ENCODE data around the gene OXT. TPM values are rescaled to one million over a fixed set of nuclear protein-coding genes. Genes with fewer than 3 reads are reported as not detected.

OXT gene
- total and polyA plus RNA-seq, 2 of the 13 experiments (the other 11 are each of a cell fraction or from before 2014, with no cell fraction given), result not detected

DNA sequence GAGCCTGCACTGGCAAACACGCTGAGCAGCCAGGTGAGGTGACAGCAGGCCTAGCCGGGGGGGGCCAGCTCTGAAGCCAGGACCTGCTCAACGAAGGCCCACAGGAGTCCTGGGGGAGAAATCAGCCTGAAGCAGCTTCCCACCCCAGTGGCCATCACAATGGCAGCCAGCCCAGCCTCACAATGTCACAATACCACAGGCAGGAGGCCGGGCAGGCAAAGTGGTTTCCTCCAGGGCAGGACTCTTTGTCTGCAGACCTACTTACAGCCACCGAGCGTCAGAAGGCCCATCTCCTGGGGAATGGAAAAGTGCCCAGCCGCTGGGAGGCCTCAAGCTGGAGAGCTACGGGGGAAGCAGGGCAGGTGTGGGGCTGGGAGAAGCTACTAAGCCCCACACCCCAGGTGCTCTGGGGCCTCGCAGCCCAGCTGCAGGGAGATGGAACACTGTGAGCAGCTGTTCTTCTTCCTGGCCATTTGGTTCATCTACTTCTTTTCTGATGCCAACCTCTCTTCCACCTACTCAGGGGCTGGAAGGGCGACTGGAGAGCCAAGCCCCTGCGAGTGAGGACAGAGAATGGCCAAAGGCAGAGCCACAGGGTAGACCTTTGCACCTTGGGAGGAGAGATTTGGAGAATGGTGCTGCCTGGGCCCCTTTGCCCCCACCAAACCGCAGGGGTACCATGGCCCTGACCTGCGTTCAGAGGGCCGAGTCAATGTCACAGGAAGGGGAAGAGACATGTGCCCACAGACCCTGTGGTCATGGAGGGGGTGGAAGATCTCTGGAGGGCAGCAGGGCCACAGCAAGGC is 35.4 kb downstream of the OXT start (continued):
- TF ChIP-seq, protein P1, sequence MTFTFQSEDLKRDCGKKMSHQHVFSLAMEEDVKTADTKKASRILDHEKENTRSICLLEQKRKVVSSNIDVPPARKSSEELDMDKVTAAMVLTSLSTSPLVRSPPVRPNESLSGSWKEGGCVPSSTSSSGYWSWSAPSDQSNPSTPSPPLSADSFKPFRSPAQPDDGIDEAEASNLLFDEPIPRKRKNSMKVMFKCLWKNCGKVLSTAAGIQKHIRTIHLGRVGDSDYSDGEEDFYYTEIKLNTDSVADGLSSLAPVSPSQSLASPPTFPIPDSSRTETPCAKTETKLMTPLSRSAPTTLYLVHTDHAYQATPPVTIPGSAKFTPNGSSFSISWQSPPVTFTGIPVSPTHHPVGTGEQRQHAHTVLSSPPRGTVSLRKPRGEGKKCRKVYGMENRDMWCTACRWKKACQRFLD (CRISPR knock-in tag; IDR thresholded peaks at IDR 0.05; ENCODE audit: borderline replicate concordance), result no peak
- TF ChIP-seq, protein P2, sequence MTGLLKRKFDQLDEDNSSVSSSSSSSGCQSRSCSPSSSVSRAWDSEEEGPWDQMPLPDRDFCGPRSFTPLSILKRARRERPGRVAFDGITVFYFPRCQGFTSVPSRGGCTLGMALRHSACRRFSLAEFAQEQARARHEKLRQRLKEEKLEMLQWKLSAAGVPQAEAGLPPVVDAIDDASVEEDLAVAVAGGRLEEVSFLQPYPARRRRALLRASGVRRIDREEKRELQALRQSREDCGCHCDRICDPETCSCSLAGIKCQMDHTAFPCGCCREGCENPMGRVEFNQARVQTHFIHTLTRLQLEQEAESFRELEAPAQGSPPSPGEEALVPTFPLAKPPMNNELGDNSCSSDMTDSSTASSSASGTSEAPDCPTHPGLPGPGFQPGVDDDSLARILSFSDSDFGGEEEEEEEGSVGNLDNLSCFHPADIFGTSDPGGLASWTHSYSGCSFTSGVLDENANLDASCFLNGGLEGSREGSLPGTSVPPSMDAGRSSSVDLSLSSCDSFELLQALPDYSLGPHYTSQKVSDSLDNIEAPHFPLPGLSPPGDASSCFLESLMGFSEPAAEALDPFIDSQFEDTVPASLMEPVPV (CRISPR knock-in tag; IDR thresholded peaks at IDR 0.05), result no peak
- peak; percentile 57 for TF ChIP-seq ZFX (CRISPR knock-in tag; IDR thresholded peaks at IDR 0.05; ENCODE audit: low read depth)
- no peak for TF ChIP-seq NFRKB (IDR thresholded peaks at IDR 0.05)
- TF ChIP-seq ZNF382 (CRISPR knock-in tag; IDR thresholded peaks at IDR 0.05; ENCODE audit: borderline replicate concordance), result no peak
- TF ChIP-seq CEBPG (CRISPR knock-in tag; IDR thresholded peaks at IDR 0.05), result peak; percentile 61; the same call in 1 of the 2 replicates
- TF ChIP-seq MED8 (CRISPR knock-in tag; IDR thresholded peaks at IDR 0.05; ENCODE audit: insufficient replicate concordance), result peak; percentile 90
- TF ChIP-seq, protein P3, sequence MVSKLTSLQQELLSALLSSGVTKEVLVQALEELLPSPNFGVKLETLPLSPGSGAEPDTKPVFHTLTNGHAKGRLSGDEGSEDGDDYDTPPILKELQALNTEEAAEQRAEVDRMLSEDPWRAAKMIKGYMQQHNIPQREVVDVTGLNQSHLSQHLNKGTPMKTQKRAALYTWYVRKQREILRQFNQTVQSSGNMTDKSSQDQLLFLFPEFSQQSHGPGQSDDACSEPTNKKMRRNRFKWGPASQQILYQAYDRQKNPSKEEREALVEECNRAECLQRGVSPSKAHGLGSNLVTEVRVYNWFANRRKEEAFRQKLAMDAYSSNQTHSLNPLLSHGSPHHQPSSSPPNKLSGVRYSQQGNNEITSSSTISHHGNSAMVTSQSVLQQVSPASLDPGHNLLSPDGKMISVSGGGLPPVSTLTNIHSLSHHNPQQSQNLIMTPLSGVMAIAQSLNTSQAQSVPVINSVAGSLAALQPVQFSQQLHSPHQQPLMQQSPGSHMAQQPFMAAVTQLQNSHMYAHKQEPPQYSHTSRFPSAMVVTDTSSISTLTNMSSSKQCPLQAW (CRISPR knock-in tag; IDR thresholded peaks at IDR 0.05), result peak; percentile 82
- peak; percentile 92 for TF ChIP-seq RARA (CRISPR knock-in tag; IDR thresholded peaks at IDR 0.05)
- no peak for TF ChIP-seq TRIM24 (CRISPR knock-in tag; IDR thresholded peaks at IDR 0.05)
- TF ChIP-seq SAFB2 (CRISPR knock-in tag; IDR thresholded peaks at IDR 0.05; ENCODE audit: borderline replicate concordance, low read depth), result 0 out of 2 replicates have a peak, but pooled peaks have one; percentile 59
- TF ChIP-seq, protein P4, sequence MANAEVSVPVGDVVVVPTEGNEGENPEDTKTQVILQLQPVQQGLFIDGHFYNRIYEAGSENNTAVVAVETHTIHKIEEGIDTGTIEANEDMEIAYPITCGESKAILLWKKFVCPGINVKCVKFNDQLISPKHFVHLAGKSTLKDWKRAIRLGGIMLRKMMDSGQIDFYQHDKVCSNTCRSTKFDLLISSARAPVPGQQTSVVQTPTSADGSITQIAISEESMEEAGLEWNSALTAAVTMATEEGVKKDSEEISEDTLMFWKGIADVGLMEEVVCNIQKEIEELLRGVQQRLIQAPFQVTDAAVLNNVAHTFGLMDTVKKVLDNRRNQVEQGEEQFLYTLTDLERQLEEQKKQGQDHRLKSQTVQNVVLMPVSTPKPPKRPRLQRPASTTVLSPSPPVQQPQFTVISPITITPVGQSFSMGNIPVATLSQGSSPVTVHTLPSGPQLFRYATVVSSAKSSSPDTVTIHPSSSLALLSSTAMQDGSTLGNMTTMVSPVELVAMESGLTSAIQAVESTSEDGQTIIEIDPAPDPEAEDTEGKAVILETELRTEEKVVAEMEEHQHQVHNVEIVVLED (CRISPR knock-in tag; IDR thresholded peaks at IDR 0.05; ENCODE audit: borderline replicate concordance), result 0 out of 2 replicates have a peak, but pooled peaks have one; percentile 20
- peak; percentile 37; the same call in 1 of the 2 replicates for TF ChIP-seq ZNF607 (CRISPR knock-in tag; IDR thresholded peaks at IDR 0.05; ENCODE audit: borderline replicate concordance)
- TF ChIP-seq ZNF343 (CRISPR knock-in tag; IDR thresholded peaks at IDR 0.05), result 0 out of 2 replicates have a peak, but pooled peaks have one; percentile 24
- TF ChIP-seq, protein P5, sequence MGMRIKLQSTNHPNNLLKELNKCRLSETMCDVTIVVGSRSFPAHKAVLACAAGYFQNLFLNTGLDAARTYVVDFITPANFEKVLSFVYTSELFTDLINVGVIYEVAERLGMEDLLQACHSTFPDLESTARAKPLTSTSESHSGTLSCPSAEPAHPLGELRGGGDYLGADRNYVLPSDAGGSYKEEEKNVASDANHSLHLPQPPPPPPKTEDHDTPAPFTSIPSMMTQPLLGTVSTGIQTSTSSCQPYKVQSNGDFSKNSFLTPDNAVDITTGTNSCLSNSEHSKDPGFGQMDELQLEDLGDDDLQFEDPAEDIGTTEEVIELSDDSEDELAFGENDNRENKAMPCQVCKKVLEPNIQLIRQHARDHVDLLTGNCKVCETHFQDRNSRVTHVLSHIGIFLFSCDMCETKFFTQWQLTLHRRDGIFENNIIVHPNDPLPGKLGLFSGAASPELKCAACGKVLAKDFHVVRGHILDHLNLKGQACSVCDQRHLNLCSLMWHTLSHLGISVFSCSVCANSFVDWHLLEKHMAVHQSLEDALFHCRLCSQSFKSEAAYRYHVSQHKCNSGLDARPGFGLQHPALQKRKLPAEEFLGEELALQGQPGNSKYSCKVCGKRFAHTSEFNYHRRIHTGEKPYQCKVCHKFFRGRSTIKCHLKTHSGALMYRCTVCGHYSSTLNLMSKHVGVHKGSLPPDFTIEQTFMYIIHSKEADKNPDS (CRISPR knock-in tag; IDR thresholded peaks at IDR 0.05), result peak; percentile 95
- TF ChIP-seq MIER2 (CRISPR knock-in tag; IDR thresholded peaks at IDR 0.05), result peak; percentile 45; the same call in 1 of the 2 replicates
- 0 out of 2 replicates have a peak, but pooled peaks have one; percentile 44 for TF ChIP-seq NFKBIZ (CRISPR knock-in tag; IDR thresholded peaks at IDR 0.05)
